NT2/D1 (cell line): ENCODE data around the gene AGA.

Source experiments
- SUZ12 ChIP-seq: IDR thresholded peaks from 2 replicates; pipeline ENCODE4 v1.6.1; 2011; ENCODE audit not compliant: insufficient read length, insufficient read depth; ENCODE audit errors: extremely low read depth
- YY1 ChIP-seq: IDR thresholded peaks from 2 replicates; pipeline ENCODE4 v1.6.1; 2011; ENCODE audit not compliant: insufficient read length, insufficient read depth

- TF ChIP-seq SUZ12 (no peak), YY1 (no peak)
Measured at GRCh38 chr4:177384856-177385397, 57.3 kb downstream of the AGA start.
